ENCODE data around the gene TMEM154. TPM values are rescaled to one million over a fixed set of nuclear protein-coding genes. Genes with fewer than 3 reads are reported as not detected.

TMEM154 gene
- total RNA-seq, 4 donors from 2014 or later = 81.9 to 164 (median 132) TPM

DNA sequence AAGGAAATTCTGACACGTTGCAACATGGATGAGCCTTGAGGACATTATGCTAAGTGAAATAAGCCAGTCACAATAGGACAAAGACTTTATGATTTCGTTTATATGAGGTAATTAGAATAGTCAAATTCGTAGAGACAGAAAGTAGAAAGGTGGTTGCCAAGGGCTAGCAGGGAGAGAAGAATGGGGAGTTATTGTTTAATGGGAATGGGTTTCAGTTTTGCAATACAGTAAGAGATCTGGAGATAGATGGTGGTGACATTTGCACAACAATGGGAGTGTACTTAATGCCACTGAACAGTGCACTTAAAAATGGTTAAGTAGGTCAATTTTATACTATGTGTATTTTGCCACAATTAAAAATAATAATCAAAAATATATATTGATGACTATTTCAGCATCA lies 43.4 kb upstream of the TMEM154 start:
- Histone ChIP-seq H3K4me1 (peaks cover 20% of the 10 kb centered on the region), H3K27me3 (no peaks in the 10 kb centered on the region), H3K36me3 (no peaks in the 10 kb centered on the region), H3K9me3 (no peaks in the 10 kb centered on the region), H3K4me3 (no peak overlapping the region), H3K27ac (no peak overlapping the region)
- WGBS = 60% methylated on average over 3 of the region's 3 CpGs
- no peak for DNase-seq (ENCODE audit: low spot score in 2 of 2)
- TF ChIP-seq, protein P1, sequence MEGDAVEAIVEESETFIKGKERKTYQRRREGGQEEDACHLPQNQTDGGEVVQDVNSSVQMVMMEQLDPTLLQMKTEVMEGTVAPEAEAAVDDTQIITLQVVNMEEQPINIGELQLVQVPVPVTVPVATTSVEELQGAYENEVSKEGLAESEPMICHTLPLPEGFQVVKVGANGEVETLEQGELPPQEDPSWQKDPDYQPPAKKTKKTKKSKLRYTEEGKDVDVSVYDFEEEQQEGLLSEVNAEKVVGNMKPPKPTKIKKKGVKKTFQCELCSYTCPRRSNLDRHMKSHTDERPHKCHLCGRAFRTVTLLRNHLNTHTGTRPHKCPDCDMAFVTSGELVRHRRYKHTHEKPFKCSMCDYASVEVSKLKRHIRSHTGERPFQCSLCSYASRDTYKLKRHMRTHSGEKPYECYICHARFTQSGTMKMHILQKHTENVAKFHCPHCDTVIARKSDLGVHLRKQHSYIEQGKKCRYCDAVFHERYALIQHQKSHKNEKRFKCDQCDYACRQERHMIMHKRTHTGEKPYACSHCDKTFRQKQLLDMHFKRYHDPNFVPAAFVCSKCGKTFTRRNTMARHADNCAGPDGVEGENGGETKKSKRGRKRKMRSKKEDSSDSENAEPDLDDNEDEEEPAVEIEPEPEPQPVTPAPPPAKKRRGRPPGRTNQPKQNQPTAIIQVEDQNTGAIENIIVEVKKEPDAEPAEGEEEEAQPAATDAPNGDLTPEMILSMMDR (IDR thresholded peaks at IDR 0.05) = no peak
- TF ChIP-seq POLR2A (IDR thresholded peaks at IDR 0.05) (no peak), POLR2AphosphoS5 (IDR thresholded peaks at IDR 0.05) (no peak), EP300 (IDR thresholded peaks at IDR 0.05) (no peak)

DNA sequence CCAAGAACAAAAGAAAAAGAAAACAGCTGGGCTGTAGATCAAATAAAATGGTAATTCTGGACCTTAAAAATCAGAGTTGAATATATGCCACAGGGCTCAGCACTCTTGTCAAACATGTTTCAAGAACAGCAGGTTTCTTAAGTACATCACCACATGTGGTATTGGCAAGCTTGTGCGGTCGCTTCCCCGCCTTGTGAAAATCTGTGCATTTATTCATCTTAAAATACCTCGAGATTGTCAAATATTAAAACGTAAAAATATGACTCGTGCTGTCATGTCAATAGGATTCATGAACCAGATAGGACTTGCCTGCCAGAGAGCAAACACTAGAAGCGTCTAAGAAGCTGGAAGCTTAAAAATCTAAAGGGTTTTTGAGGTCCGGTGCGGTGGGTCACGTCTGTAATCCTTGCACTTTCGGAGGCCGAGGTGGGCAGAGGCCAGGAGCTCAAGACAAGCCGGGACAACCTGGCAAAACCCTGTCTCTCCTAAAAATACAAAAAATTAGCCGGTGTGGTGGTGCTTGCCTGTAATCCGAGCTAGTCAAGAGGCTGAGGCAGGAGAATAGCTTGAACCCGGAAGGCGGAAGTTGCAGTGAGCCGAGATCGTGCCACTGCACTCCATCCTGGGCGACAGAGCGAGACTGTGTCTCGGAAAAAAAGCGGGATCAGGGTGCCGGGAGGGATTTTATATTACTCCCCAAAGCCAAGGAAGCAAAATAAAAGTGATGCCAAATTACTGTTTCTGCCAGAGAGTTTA lies 40.2 kb upstream of the TMEM154 start:
- H3K27ac ChIP-seq = peak overlapping the region; percentile 78

DNA sequence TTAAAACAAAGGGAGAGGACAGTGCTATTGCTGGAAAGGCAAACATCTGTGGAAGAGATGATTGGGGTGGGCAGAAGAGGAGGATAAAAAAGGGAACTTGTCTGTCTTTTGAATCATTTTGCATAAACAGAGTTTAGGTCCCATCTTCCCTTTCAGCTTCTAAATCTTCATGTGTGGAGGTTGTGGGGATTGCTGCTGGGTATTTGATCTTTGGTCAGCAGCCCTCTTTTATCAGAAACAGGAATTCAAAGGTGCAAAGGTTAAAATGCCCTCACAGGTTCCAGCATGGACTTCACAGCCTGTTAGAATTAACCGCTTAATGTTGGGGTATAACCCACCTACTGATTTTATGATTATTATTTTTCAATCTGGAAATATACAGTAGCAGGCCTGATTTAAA lies 39.5 kb upstream of the TMEM154 start:
- Histone ChIP-seq H3K27ac (no peak overlapping the region), H3K36me3 (no peaks in the 10 kb centered on the region), H3K4me3 (no peak overlapping the region), H3K4me1 (peaks cover 20% of the 10 kb centered on the region), H3K27me3 (no peaks in the 10 kb centered on the region), H3K9me3 (no peaks in the 10 kb centered on the region)
- WGBS = 56% methylated on average over 1 of the region's 1 CpG
- no peak for DNase-seq (ENCODE audit: low spot score in 2 of 2)
- no peak for TF ChIP-seq POLR2AphosphoS5 (IDR thresholded peaks at IDR 0.05)
- TF ChIP-seq EP300 (IDR thresholded peaks at IDR 0.05) = no peak
- TF ChIP-seq, protein P1 (IDR thresholded peaks at IDR 0.05) = no peak
- no peak for TF ChIP-seq POLR2A (IDR thresholded peaks at IDR 0.05)

More for the DNA sequence above, 40.2 kb upstream of the TMEM154 start:
- TF ChIP-seq POLR2AphosphoS5 (IDR thresholded peaks at IDR 0.05) = no peak
- TF ChIP-seq, protein P1 (IDR thresholded peaks at IDR 0.05) = no peak
- no peak for TF ChIP-seq EP300 (IDR thresholded peaks at IDR 0.05)
- no peak for TF ChIP-seq POLR2A (IDR thresholded peaks at IDR 0.05)
- H3K27me3 ChIP-seq = no peaks in the 10 kb centered on the region
- peak overlapping the region; percentile 27 for H3K4me3 ChIP-seq
- H3K4me1 ChIP-seq = peaks cover 20% of the 10 kb centered on the region
- WGBS = 44% methylated on average over 24 of the region's 24 CpGs
- no peaks in the 10 kb centered on the region for H3K9me3 ChIP-seq
- DNase-seq (ENCODE audit: low spot score in 2 of 2) = no peak
- H3K36me3 ChIP-seq = no peaks in the 10 kb centered on the region

DNA sequence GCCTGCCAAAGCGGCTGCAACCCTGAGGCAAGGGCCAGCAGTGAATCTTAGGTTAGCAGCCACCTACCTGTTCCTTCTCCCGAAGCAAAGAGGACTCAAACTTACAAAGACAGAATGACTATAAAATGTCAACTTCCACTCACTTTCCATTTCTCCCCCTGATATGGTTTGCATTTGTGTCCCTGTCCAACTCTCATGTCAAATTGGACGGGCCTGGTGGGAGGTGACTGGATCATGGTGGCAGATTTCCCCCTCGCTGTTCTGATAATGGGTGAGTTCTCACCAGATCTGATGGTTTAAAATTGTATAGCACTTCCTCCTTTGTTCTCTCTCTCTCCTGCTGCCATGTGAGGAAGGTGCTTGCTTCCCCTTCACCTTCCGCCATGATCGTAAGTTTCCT lies 35.3 kb upstream of the TMEM154 start:
- no peak for DNase-seq (ENCODE audit: low spot score in 2 of 2)
- H3K36me3 ChIP-seq = no peaks in the 10 kb centered on the region
- 95% methylated on average over 6 of the region's 6 CpGs for whole genome bisulfite sequencing
- no peak for TF ChIP-seq EP300 (IDR thresholded peaks at IDR 0.05)
- TF ChIP-seq, protein P1 (IDR thresholded peaks at IDR 0.05) = no peak
- no peak for TF ChIP-seq POLR2A (IDR thresholded peaks at IDR 0.05)
- TF ChIP-seq POLR2AphosphoS5 (IDR thresholded peaks at IDR 0.05) = no peak
- H3K4me3 ChIP-seq = no peak overlapping the region
- no peaks in the 10 kb centered on the region for H3K27me3 ChIP-seq
- no peak overlapping the region for H3K27ac ChIP-seq
- H3K4me1 ChIP-seq = peaks cover 13% of the 10 kb centered on the region
- H3K9me3 ChIP-seq = no peaks in the 10 kb centered on the region

DNA sequence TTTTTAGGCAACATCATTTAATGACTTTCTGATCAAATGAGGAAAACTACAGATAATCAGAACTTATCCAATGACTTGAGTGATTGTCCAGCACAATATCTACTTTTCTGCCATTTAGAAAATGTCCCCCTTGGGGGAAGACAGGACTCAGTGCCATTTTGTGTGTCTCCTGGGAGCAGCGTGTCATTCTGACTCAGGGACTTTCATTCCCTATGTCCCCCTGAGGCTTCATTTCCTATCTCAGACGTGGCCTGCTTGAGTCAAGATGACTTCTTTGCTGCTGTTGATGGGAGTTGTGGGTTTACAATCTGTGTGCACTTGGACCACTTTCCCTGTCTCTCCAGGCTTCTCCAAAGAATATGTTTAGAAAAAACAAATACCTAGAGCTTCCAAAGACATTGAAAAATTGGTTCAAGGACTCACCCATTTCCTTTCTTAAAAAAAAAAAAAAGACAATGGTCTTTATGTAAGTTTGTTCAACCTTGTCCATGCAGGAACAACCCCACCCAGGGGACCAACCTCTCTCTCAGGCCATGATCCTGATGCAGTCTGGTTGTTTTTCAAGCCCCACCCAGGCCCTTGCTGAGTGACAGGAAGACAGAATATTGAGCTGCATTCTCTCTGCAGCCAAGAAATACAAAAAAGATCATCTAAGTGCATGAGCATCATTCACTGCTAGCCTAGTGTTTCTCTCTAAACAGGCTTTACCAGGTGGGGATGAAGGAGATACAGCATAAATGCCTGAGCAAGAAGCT lies 34.3 kb upstream of the TMEM154 start:
- H3K27me3 ChIP-seq = no peaks in the 10 kb centered on the region
- H3K9me3 ChIP-seq = no peaks in the 10 kb centered on the region
- 60% methylated on average over 2 of the region's 2 CpGs for WGBS
- no peak overlapping the region for H3K4me3 ChIP-seq
- TF ChIP-seq EP300 (IDR thresholded peaks at IDR 0.05) (no peak), POLR2AphosphoS5 (IDR thresholded peaks at IDR 0.05) (no peak)
- TF ChIP-seq, protein P1 (IDR thresholded peaks at IDR 0.05) = no peak
- no peak overlapping the region for H3K27ac ChIP-seq
- peaks cover 5% of the 10 kb centered on the region for H3K4me1 ChIP-seq
- DNase-seq (ENCODE audit: low spot score in 2 of 2) = no peak
- no peaks in the 10 kb centered on the region for H3K36me3 ChIP-seq
